HEK293 (cell line): ENCODE data around the gene ZFHX2.

Source experiments
- CTCF ChIA-PET: fragments of 350-600 bp; formaldehyde crosslinking; extraction: SDS; loops from one replicate; lab custom pipeline; 2021; ENCODE audit warnings: antibody characterized with exemption; lab: Yijun Ruan, JAX
- POLR2A ChIA-PET: fragments of 300-600 bp; formaldehyde crosslinking; extraction: SDS; loops from one replicate; lab custom pipeline; 2020; ENCODE audit warnings: antibody characterized with exemption, inconsistent platforms; lab: Yijun Ruan, JAX
- H3K27ac ChIP-seq: fragments of 200-500 bp; sonication (Bioruptor generic); 2 replicates; pipeline ENCODE4 v1.5.1; 2014; ENCODE audit warnings: low read depth, low read length, control low read depth, inconsistent platforms; ENCODE audit errors: extremely low read depth
- H3K36me3 ChIP-seq, 2 experiments: fragments of 200-500 bp in 1 of 2; sonication (Bioruptor generic) in 1 of 2; 1 replicate in 1 of 2; 2 replicates in 1 of 2; pipeline ENCODE4 v1.5.1; 2014 to 2017; ENCODE audit warnings: inconsistent platforms in 2 of 2, low read length in 2 of 2; ENCODE audit not compliant: control insufficient read depth in 2 of 2, insufficient read depth in 1 of 2
- H3K4me1 ChIP-seq: fragments of 200-500 bp; sonication (Bioruptor generic); 2 replicates; pipeline ENCODE4 v1.5.1; 2014; ENCODE audit warnings: mild to moderate bottlenecking, low read length, inconsistent platforms; ENCODE audit not compliant: control insufficient read depth, insufficient read depth
- H3K4me3 ChIP-seq: 2 replicates; pipeline ENCODE4 v1.5.1; 2011; ENCODE audit warnings: low read depth, mild to moderate bottlenecking, control low read depth, low read length, moderate library complexity
- H3K9me3 ChIP-seq: fragments of 200-500 bp; sonication (Bioruptor generic); 2 replicates; pipeline ENCODE4 v1.5.1; 2014; ENCODE audit warnings: low read depth, low read length, inconsistent platforms; ENCODE audit not compliant: control insufficient read depth, insufficient read depth
- GLIS1 ChIP-seq: fragments of 450-650 bp; formaldehyde crosslinking; IDR thresholded peaks from 2 replicates; pipeline ENCODE4 v1.5.1; 2016; ENCODE audit warnings: missing biosample characterization, missing genetic modification characterization
- KLF8 ChIP-seq: fragments of 450-650 bp; formaldehyde crosslinking; IDR thresholded peaks from 2 replicates; pipeline ENCODE4 v1.5.1; 2016; ENCODE audit warnings: missing biosample characterization, missing genetic modification characterization
- TRIM28 ChIP-seq: IDR thresholded peaks from 2 replicates; pipeline ENCODE4 v1.6.1; 2011; ENCODE audit warnings: low read length, control low read depth, borderline replicate concordance
- ZBTB17 ChIP-seq: fragments of 450-650 bp; formaldehyde crosslinking; IDR thresholded peaks from 2 replicates; pipeline ENCODE4 v1.5.1; 2016; ENCODE audit warnings: missing biosample characterization, missing genetic modification characterization
- ZFP37 ChIP-seq: fragments of 450-650 bp; formaldehyde crosslinking; IDR thresholded peaks from 2 replicates; pipeline ENCODE4 v1.5.1; 2016; ENCODE audit warnings: missing biosample characterization, missing genetic modification characterization
- ZNF140 ChIP-seq: fragments of 450-650 bp; formaldehyde crosslinking; IDR thresholded peaks from 2 replicates; pipeline ENCODE4 v1.5.1; 2016; ENCODE audit warnings: missing biosample characterization, missing genetic modification characterization
- ZNF146 ChIP-seq: fragments of 450-650 bp; formaldehyde crosslinking; IDR thresholded peaks from 2 replicates; pipeline ENCODE4 v1.5.1; 2016; ENCODE audit warnings: missing biosample characterization, missing genetic modification characterization
- ZNF174 ChIP-seq: fragments of 450-650 bp; formaldehyde crosslinking; IDR thresholded peaks from 2 replicates; pipeline ENCODE4 v1.5.0; 2017; ENCODE audit warnings: missing biosample characterization, mild to moderate bottlenecking, missing genetic modification characterization
- ZNF214 ChIP-seq: fragments of 450-650 bp; formaldehyde crosslinking; IDR thresholded peaks from 2 replicates; pipeline ENCODE4 v1.5.1; 2017; ENCODE audit warnings: missing biosample characterization, mild to moderate bottlenecking, missing genetic modification characterization, borderline replicate concordance
- ZNF24 ChIP-seq: fragments of 450-650 bp; formaldehyde crosslinking; IDR thresholded peaks from 2 replicates; pipeline ENCODE4 v1.5.1; 2016; ENCODE audit warnings: missing biosample characterization, missing genetic modification characterization
- ZNF274 ChIP-seq, 2 experiments: fragments of 200-500 bp in 1 of 2; fragments of 450-650 bp in 1 of 2; sonication (Bioruptor generic) in 1 of 2; formaldehyde crosslinking in 1 of 2; IDR thresholded peaks; 2 replicates each; pipeline versions ENCODE4 v1.5.1 to v1.6.1; 2014 to 2016; ENCODE audit warnings: borderline replicate concordance in 1 of 2, inconsistent platforms in 1 of 2, low read length in 1 of 2, missing biosample characterization in 1 of 2, missing genetic modification characterization in 1 of 2
- ZNF341 ChIP-seq: fragments of 450-650 bp; formaldehyde crosslinking; IDR thresholded peaks from 2 replicates; pipeline ENCODE4; 2016; ENCODE audit warnings: low read depth, missing biosample characterization, missing genetic modification characterization
- ZNF501 ChIP-seq: fragments of 450-650 bp; formaldehyde crosslinking; IDR thresholded peaks from 2 replicates; pipeline ENCODE4 v1.5.1; 2016; ENCODE audit warnings: missing biosample characterization, missing genetic modification characterization
- ZNF530 ChIP-seq: fragments of 450-650 bp; formaldehyde crosslinking; IDR thresholded peaks from 2 replicates; pipeline ENCODE4 v1.5.1; 2016; ENCODE audit warnings: low read depth, missing biosample characterization, missing genetic modification characterization
- ZNF585B ChIP-seq: fragments of 450-650 bp; formaldehyde crosslinking; IDR thresholded peaks from 2 replicates; pipeline ENCODE4 v1.5.1; 2016; ENCODE audit warnings: missing biosample characterization, missing genetic modification characterization
- ZNF707 ChIP-seq: fragments of 450-650 bp; formaldehyde crosslinking; IDR thresholded peaks from 2 replicates; pipeline ENCODE4 v1.5.1; 2016; ENCODE audit warnings: missing biosample characterization, missing genetic modification characterization
- ZNF76 ChIP-seq: fragments of 450-650 bp; formaldehyde crosslinking; IDR thresholded peaks from 2 replicates; pipeline ENCODE4; 2016; ENCODE audit warnings: low read depth, missing biosample characterization, missing genetic modification characterization, borderline replicate concordance
- ZNF792 ChIP-seq: fragments of 450-650 bp; formaldehyde crosslinking; IDR thresholded peaks from 2 replicates; pipeline ENCODE4 v1.5.1; 2016; ENCODE audit warnings: missing biosample characterization, missing genetic modification characterization
- TF ChIP-seq, protein P1 (sequence below): fragments of 450-650 bp; formaldehyde crosslinking; IDR thresholded peaks from 2 replicates; pipeline ENCODE4 v1.5.1; 2016; ENCODE audit warnings: missing biosample characterization, missing genetic modification characterization
- TF ChIP-seq, protein P2 (sequence below): fragments of 450-650 bp; formaldehyde crosslinking; IDR thresholded peaks from 2 replicates; pipeline ENCODE4 v1.5.1; 2017; ENCODE audit warnings: missing biosample characterization, missing genetic modification characterization
- TF ChIP-seq, protein P3 (sequence below): fragments of 450-650 bp; formaldehyde crosslinking; IDR thresholded peaks from 2 replicates; pipeline ENCODE4 v1.5.1; 2016; ENCODE audit warnings: missing biosample characterization, missing genetic modification characterization
- TF ChIP-seq, protein P4 (sequence below): fragments of 450-650 bp; formaldehyde crosslinking; IDR thresholded peaks from 2 replicates; pipeline ENCODE4 v1.5.1; 2016; ENCODE audit warnings: missing biosample characterization, missing genetic modification characterization
- TF ChIP-seq, protein P5 (sequence below): fragments of 450-650 bp; formaldehyde crosslinking; IDR thresholded peaks from 2 replicates; pipeline ENCODE4 v1.5.1; 2016; ENCODE audit warnings: missing biosample characterization, missing genetic modification characterization

ZFHX2 gene

DNA sequence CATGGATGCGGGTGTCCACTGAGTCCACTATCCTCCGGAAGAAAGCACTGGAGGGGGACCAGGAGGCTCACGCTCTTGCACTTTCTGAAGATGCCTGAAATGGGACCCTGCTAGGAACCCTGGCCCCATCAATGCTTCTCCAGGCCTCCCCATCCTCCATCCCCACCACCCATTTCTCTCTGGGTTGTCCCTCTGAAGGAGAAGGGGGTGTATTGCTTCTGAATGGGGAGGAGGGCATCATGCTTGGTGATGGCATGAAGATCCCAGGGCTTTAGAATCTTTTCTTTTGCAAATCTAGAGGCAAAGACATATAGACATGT is 27.7 kb upstream of the ZFHX2 start:
- Histone ChIP-seq H3K4me1 (no peaks in the 10 kb centered on the region), H3K27ac (no peak overlapping the region), H3K4me3 (no peak overlapping the region), H3K36me3 (no peaks in the 10 kb centered on the region), H3K9me3 (no peaks in the 10 kb centered on the region)
- ChIA-PET POLR2A (interaction anchor here (1.0 kb wide), 1 partner anchor 12 kb away, joined by 4 read pairs; the partner anchor contains the start of gene AP1G2), CTCF (no interaction called here)
- TF ChIP-seq ZNF146 (no peak), ZBTB17 (tag by site-specific recombination) (0 out of 2 replicates have a peak, but pooled peaks have one; percentile 9), ZNF174 (no peak)

DNA sequence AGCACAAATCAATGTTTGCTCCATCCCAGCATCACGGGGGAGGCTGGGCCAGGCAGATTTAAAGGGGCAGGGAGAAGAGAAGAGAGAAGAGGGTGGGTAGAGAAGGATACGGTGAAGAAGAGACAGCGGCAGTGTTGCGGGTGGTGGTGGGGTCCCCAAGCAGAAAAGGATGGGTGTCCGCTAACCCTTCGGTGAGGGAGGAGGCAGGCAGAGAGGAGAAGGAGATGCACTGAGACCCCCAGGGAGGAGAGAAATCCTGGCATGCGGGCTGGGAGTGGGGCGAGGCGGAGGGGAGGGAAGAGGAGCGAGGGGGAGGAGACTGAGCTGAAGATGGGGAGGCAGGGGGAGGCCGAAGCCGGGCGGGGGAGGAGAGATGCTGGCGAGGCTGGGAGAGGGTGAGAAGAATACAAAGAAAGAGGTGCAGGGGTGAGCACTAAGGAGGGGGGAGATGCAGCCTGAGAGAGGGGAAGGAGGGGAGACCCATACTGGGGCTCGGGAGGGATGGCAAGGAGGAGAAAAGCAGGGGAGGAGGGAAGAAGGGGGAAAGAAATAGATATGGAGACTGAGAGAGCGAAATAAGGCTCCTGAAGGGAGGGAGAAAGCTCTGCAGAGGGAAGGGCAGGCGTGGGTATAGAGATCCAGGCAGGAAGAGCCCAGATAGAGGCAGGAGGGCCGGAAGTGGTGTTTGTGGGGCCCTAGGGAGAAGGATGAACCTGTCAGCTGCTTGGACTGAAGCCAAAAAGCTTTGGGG is 27.2 kb upstream of the ZFHX2 start, which contains the start of gene JPH4:
JPH4 (minus strand) TSS at position 231 of the 751 bp plus-strand sequence. CDS start 1,337 bp downstream, outside the sequence.
- no peaks in the 10 kb centered on the region for H3K9me3 ChIP-seq
- ChIA-PET POLR2A (interaction anchor here (0.7 to 1.0 kb wide), 2 partner anchors 12 to 22 kb away, joined by 3 to 4 read pairs; partner anchors contain the start of gene AP1G2), CTCF (interaction anchor here (0.6 kb wide), 1 partner anchor 24 kb away, joined by 3 read pairs; no protein-coding TSS in a partner anchor)
- no peak within 1 kb of the TSS for H3K4me3 ChIP-seq
- no peak within 1 kb of the TSS for H3K27ac ChIP-seq
- H3K4me1 ChIP-seq = no peaks in the 10 kb centered on the region
- H3K36me3 ChIP-seq = no peaks in the 10 kb centered on the region
- peak; percentile 48; the same call in 1 of the 2 replicates for TF ChIP-seq GLIS1 (tag by site-specific recombination)
- no peak for TF ChIP-seq ZNF24 (tag by site-specific recombination)
- no peak for TF ChIP-seq ZNF501 (tag by site-specific recombination)
- no peak for TF ChIP-seq ZNF274 (IDR thresholded peaks at IDR 0.05; ENCODE audit: low read length)
- no peak for TF ChIP-seq ZNF274 (tag by site-specific recombination; IDR thresholded peaks at IDR 0.05; ENCODE audit: borderline replicate concordance)
- no peak for TF ChIP-seq ZNF792
- TF ChIP-seq, protein P1, sequence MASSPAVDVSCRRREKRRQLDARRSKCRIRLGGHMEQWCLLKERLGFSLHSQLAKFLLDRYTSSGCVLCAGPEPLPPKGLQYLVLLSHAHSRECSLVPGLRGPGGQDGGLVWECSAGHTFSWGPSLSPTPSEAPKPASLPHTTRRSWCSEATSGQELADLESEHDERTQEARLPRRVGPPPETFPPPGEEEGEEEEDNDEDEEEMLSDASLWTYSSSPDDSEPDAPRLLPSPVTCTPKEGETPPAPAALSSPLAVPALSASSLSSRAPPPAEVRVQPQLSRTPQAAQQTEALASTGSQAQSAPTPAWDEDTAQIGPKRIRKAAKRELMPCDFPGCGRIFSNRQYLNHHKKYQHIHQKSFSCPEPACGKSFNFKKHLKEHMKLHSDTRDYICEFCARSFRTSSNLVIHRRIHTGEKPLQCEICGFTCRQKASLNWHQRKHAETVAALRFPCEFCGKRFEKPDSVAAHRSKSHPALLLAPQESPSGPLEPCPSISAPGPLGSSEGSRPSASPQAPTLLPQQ (tag by site-specific recombination) = no peak
- TF ChIP-seq ZNF140 (tag by site-specific recombination) = no peak
- TF ChIP-seq, protein P2, sequence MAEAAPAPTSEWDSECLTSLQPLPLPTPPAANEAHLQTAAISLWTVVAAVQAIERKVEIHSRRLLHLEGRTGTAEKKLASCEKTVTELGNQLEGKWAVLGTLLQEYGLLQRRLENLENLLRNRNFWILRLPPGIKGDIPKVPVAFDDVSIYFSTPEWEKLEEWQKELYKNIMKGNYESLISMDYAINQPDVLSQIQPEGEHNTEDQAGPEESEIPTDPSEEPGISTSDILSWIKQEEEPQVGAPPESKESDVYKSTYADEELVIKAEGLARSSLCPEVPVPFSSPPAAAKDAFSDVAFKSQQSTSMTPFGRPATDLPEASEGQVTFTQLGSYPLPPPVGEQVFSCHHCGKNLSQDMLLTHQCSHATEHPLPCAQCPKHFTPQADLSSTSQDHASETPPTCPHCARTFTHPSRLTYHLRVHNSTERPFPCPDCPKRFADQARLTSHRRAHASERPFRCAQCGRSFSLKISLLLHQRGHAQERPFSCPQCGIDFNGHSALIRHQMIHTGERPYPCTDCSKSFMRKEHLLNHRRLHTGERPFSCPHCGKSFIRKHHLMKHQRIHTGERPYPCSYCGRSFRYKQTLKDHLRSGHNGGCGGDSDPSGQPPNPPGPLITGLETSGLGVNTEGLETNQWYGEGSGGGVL (tag by site-specific recombination) = peak; percentile 87
- TF ChIP-seq, protein P3, sequence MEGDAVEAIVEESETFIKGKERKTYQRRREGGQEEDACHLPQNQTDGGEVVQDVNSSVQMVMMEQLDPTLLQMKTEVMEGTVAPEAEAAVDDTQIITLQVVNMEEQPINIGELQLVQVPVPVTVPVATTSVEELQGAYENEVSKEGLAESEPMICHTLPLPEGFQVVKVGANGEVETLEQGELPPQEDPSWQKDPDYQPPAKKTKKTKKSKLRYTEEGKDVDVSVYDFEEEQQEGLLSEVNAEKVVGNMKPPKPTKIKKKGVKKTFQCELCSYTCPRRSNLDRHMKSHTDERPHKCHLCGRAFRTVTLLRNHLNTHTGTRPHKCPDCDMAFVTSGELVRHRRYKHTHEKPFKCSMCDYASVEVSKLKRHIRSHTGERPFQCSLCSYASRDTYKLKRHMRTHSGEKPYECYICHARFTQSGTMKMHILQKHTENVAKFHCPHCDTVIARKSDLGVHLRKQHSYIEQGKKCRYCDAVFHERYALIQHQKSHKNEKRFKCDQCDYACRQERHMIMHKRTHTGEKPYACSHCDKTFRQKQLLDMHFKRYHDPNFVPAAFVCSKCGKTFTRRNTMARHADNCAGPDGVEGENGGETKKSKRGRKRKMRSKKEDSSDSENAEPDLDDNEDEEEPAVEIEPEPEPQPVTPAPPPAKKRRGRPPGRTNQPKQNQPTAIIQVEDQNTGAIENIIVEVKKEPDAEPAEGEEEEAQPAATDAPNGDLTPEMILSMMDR = no peak
- no peak for TF ChIP-seq ZNF214
- no peak for TF ChIP-seq KLF8 (tag by site-specific recombination)
- TF ChIP-seq ZNF76 (tag by site-specific recombination) = no peak
- no peak for TF ChIP-seq TRIM28
- TF ChIP-seq ZNF707 (tag by site-specific recombination) = no peak
- no peak for TF ChIP-seq ZNF530
- TF ChIP-seq, protein P4, sequence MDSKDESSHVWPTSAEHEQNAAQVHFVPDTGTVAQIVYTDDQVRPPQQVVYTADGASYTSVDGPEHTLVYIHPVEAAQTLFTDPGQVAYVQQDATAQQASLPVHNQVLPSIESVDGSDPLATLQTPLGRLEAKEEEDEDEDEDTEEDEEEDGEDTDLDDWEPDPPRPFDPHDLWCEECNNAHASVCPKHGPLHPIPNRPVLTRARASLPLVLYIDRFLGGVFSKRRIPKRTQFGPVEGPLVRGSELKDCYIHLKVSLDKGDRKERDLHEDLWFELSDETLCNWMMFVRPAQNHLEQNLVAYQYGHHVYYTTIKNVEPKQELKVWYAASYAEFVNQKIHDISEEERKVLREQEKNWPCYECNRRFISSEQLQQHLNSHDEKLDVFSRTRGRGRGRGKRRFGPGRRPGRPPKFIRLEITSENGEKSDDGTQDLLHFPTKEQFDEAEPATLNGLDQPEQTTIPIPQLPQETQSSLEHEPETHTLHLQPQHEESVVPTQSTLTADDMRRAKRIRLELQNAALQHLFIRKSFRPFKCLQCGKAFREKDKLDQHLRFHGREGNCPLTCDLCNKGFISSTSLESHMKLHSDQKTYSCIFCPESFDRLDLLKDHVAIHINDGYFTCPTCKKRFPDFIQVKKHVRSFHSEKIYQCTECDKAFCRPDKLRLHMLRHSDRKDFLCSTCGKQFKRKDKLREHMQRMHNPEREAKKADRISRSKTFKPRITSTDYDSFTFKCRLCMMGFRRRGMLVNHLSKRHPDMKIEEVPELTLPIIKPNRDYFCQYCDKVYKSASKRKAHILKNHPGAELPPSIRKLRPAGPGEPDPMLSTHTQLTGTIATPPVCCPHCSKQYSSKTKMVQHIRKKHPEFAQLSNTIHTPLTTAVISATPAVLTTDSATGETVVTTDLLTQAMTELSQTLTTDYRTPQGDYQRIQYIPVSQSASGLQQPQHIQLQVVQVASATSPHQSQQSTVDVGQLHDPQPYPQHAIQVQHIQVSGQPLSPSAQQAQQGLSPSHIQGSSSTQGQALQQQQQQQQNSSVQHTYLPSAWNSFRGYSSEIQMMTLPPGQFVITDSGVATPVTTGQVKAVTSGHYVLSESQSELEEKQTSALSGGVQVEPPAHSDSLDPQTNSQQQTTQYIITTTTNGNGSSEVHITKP (tag by site-specific recombination) = peak; percentile 64
- TF ChIP-seq, protein P5, sequence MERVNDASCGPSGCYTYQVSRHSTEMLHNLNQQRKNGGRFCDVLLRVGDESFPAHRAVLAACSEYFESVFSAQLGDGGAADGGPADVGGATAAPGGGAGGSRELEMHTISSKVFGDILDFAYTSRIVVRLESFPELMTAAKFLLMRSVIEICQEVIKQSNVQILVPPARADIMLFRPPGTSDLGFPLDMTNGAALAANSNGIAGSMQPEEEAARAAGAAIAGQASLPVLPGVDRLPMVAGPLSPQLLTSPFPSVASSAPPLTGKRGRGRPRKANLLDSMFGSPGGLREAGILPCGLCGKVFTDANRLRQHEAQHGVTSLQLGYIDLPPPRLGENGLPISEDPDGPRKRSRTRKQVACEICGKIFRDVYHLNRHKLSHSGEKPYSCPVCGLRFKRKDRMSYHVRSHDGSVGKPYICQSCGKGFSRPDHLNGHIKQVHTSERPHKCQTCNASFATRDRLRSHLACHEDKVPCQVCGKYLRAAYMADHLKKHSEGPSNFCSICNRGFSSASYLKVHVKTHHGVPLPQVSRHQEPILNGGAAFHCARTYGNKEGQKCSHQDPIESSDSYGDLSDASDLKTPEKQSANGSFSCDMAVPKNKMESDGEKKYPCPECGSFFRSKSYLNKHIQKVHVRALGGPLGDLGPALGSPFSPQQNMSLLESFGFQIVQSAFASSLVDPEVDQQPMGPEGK (tag by site-specific recombination) = peak; percentile 33
- peak; percentile 83 for TF ChIP-seq ZBTB17 (tag by site-specific recombination)
- TF ChIP-seq ZNF585B (tag by site-specific recombination) = no peak
- peak; percentile 94 for TF ChIP-seq ZNF341 (tag by site-specific recombination)
- TF ChIP-seq ZFP37 (tag by site-specific recombination) = no peak
